ENCODE results near the gene GJD2.

Gene GJD2

GRCh38 chr15:34754674-34755418 is at the start of gene GJD2:
Gene GJD2 (minus strand): TSS chr15:34754998. CDS start chr15:34754488, 510 bp downstream.
- no peaks in the 10 kb centered on the region for H3K9me3 ChIP-seq
- H3K36me3 ChIP-seq (replicated peaks) = no peaks in the 10 kb centered on the region
- peak in 1 of 2 experiments; percentile 13 for DNase-seq (ENCODE audit: low spot score in 2 of 2)
- in situ Hi-C loops (cut with MboI; ENCODE audit: low sequenced_read_pairs) = no loop called here
- H3K4me1 ChIP-seq = no peaks in the 10 kb centered on the region
- H3K4me3 ChIP-seq = no peak within 1 kb of the TSS
- H3K27me3 ChIP-seq (ENCODE audit: low read depth) = peaks cover 54% of the 10 kb centered on the region

- in situ Hi-C loops (cut with MboI; ENCODE audit: low sequenced_read_pairs) = no loop called here
Observed at GRCh38 chr15:34804113-34804512, 49.3 kb upstream of the GJD2 start.

GRCh38 chr15:34802803-34803750 is 48.3 kb upstream of the GJD2 start:
- Histone ChIP-seq H3K27me3 (ENCODE audit: low read depth) (no peaks in the 10 kb centered on the region), H3K4me3 (no peak overlapping the region), H3K4me1 (peaks cover 7% of the 10 kb centered on the region), H3K36me3 (replicated peaks) (no peaks in the 10 kb centered on the region), H3K9me3 (no peaks in the 10 kb centered on the region)
- in situ Hi-C loops (cut with MboI; ENCODE audit: low sequenced_read_pairs) = no loop called here
- no peak for DNase-seq (ENCODE audit: low spot score in 2 of 2)

More at GRCh38 chr15:34804113-34804512, 49.3 kb upstream of the GJD2 start:
- no peak for DNase-seq (ENCODE audit: low spot score in 2 of 2)
- Histone ChIP-seq H3K9me3 (no peaks in the 10 kb centered on the region), H3K4me3 (no peak overlapping the region), H3K27me3 (ENCODE audit: low read depth) (no peaks in the 10 kb centered on the region), H3K36me3 (replicated peaks) (no peaks in the 10 kb centered on the region), H3K4me1 (peaks cover 7% of the 10 kb centered on the region)

DNA sequence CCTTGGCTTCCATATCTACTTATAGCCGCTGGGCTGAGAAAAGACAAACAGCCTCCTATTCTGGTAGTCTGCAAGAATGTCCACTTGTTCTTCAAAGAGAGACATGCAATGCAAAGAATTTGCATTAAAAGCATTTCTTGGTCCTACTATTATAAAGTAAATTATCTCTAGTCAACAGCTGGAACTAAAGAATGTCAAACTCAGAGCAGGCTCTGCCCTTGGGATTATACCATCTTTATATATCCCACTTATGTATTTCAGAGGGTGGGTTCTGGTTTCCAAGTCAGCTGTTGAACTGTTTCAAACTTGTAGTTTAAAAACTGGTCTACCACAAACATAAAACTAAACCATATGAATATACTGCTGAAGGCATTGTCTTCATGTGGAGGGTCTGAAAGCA is 47.6 kb upstream of the GJD2 start:
- no peak overlapping the region for H3K4me3 ChIP-seq
- peak in 1 of 2 experiments; percentile 7 for DNase-seq (ENCODE audit: low spot score in 2 of 2)
- in situ Hi-C loops (cut with MboI; ENCODE audit: low sequenced_read_pairs) = no loop called here
- H3K4me1 ChIP-seq = peaks cover 7% of the 10 kb centered on the region
- H3K36me3 ChIP-seq (replicated peaks) = no peaks in the 10 kb centered on the region
- H3K27me3 ChIP-seq (ENCODE audit: low read depth) = no peaks in the 10 kb centered on the region
- no peaks in the 10 kb centered on the region for H3K9me3 ChIP-seq

- H3K36me3 ChIP-seq (replicated peaks) = no peaks in the 10 kb centered on the region
- peak in 1 of 2 experiments; percentile 26 for DNase-seq (ENCODE audit: low spot score in 2 of 2)
- H3K27me3 ChIP-seq (ENCODE audit: low read depth) = no peaks in the 10 kb centered on the region
- H3K9me3 ChIP-seq = no peaks in the 10 kb centered on the region
- H3K4me1 ChIP-seq = peaks cover 7% of the 10 kb centered on the region
- H3K4me3 ChIP-seq = no peak overlapping the region
- in situ Hi-C loops (cut with MboI; ENCODE audit: low sequenced_read_pairs) = no loop called here
Observed at GRCh38 chr15:34799149-34800101, 44.6 kb upstream of the GJD2 start.

DNA sequence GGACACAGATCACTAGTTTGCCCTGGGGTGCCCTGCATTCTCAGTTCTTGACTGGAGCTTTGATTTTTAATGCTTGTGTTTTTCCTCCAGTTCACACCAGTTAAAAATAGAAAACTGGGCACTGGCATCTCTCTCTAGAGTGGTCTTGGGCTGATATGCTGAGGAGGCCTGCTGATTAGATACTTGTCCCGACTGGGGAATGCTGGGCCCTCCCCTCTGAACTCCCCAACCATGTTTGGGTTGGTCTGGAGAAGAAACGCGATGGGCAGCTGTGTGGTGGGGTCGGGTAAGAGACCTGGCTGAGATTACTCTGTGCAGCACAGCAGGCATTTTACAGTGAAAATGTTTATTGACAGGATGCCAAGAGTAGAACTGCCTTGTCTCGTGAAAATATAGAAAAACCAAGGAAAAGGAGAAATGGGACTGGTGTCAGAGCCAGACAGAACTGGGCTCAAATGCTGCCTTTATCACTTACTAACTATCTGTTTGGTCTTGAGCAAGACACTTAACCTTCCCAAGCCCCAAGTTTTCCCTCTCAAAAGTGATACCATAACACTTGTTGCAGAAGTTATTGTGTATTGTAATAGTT is 42.1 kb upstream of the GJD2 start:
- DNase-seq (ENCODE audit: low spot score in 2 of 2) = no peak
- in situ Hi-C loops (cut with MboI; ENCODE audit: low sequenced_read_pairs) = no loop called here
- Histone ChIP-seq H3K36me3 (replicated peaks) (no peaks in the 10 kb centered on the region), H3K4me3 (no peak overlapping the region), H3K4me1 (peaks cover under 1% of the 10 kb centered on the region), H3K9me3 (no peaks in the 10 kb centered on the region), H3K27me3 (ENCODE audit: low read depth) (no peaks in the 10 kb centered on the region)

DNA sequence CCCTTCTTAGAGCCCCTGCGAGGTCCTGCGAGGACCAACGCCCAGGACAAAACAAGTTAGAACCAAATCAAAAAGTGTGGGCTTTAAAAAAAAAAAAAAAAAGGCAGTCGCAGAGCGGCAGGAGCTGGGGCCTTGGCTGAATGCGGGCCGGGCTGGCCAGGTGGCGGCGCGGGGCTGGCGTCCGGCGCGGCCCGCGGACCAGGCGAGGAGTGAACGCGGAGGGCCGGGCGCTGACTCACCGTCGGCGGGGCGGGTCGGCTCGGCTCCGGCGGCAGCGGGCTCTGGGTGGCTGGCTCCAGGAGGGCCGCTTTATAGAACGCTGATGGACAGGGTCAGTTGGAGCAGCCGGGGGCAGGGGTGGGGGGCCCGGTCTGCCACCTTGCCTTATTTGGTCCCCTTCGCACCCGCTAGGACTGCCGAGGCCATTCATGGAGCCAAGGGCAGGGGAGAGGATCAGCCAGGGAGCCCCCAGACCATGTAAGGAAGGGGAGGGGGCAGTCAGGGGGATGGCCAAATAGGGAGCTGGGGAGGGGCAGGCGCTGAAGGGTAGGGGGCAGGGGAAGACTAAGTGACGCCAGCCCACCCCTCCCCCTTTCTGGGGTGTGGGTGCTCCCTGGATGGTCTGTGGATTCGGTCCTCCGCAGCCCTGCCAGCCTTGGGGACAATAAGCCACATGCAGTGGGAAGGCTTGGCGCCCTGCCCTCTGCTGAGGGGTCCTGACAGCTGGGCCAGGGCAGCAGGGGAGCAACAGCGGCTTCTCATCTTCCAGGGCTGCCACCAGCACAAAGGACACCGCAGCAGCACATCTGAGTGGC is 40.7 kb upstream of the GJD2 start, which contains the start of gene ACTC1:
ACTC1 (minus strand) TSS at position 283 of the 815 bp plus-strand sequence. CDS start 741 bp downstream, outside the sequence.
- Histone ChIP-seq H3K4me3 (no peak within 1 kb of the TSS), H3K27me3 (ENCODE audit: low read depth) (no peaks in the 10 kb centered on the region), H3K36me3 (replicated peaks) (no peaks in the 10 kb centered on the region), H3K9me3 (no peaks in the 10 kb centered on the region), H3K4me1 (no peaks in the 10 kb centered on the region)
- in situ Hi-C loops (cut with MboI; ENCODE audit: low sequenced_read_pairs) = no loop called here
- DNase-seq (ENCODE audit: low spot score in 2 of 2) = no peak

DNA sequence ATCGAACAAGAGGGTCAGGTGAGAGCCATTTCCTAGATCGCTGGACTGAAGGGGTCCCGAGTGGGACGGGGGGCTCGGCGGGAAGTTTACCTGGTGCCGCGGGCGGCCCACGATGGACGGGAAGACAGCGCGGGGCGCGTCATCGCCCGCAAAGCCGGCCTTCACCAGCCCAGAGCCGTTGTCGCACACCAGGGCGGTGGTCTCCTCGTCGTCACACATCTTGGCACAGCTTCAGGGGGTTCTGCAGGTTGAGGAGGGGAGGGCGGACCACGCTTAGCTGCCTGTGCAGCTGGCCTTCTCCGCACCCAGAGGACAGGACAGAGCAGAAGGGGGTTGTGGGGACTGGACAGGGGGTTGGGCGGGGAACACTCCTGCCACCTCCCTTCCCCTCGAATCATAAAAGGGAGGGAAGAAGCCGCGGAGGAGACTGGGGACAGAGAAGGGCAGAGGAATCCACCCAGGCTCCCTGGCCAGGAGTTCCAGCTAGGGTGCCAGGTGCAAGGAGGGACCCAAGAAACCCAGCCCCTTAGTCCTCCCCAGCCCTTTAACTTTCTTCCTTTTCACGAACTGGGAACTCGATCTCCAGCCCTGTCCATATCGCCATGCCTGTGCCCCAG is 39.9 kb upstream of the GJD2 start:
- DNase-seq (ENCODE audit: low spot score in 2 of 2) = no peak
- no peaks in the 10 kb centered on the region for H3K4me1 ChIP-seq
- no peak overlapping the region for H3K4me3 ChIP-seq
- in situ Hi-C loops (cut with MboI; ENCODE audit: low sequenced_read_pairs) = no loop called here
- H3K27me3 ChIP-seq (ENCODE audit: low read depth) = no peaks in the 10 kb centered on the region
- H3K9me3 ChIP-seq = no peaks in the 10 kb centered on the region
- no peaks in the 10 kb centered on the region for H3K36me3 ChIP-seq (replicated peaks)

DNA sequence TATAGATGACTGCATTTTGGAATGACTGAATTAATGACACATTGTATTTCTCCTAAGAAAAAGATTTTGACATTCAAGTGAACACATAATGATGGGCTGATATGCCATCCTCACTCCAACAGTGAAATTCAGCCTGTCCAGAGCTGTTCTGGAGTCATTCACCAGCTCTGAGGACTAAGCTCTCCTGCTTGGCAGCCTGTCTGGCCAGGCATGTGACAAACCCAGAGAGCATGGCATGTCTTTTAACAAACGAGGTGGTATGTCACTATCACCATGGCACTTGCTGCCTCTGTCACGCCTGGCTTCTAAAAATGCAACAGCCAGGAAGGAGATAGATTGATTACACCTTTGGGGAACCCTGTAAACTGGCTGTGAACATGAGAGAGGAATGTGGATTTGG is 39.1 kb upstream of the GJD2 start:
- Histone ChIP-seq H3K27me3 (ENCODE audit: low read depth) (no peaks in the 10 kb centered on the region), H3K4me1 (no peaks in the 10 kb centered on the region), H3K36me3 (replicated peaks) (no peaks in the 10 kb centered on the region), H3K9me3 (no peaks in the 10 kb centered on the region), H3K4me3 (no peak overlapping the region)
- in situ Hi-C loops (cut with MboI; ENCODE audit: low sequenced_read_pairs) = no loop called here
- DNase-seq (ENCODE audit: low spot score in 2 of 2) = no peak

GRCh38 chr15:34793071-34793470 is 38.3 kb upstream of the GJD2 start:
- Histone ChIP-seq H3K9me3 (no peaks in the 10 kb centered on the region), H3K4me3 (no peak overlapping the region), H3K36me3 (replicated peaks) (no peaks in the 10 kb centered on the region), H3K27me3 (ENCODE audit: low read depth) (no peaks in the 10 kb centered on the region), H3K4me1 (no peaks in the 10 kb centered on the region)
- DNase-seq (ENCODE audit: low spot score in 2 of 2) = no peak
- in situ Hi-C loops (cut with MboI; ENCODE audit: low sequenced_read_pairs) = no loop called here

DNA sequence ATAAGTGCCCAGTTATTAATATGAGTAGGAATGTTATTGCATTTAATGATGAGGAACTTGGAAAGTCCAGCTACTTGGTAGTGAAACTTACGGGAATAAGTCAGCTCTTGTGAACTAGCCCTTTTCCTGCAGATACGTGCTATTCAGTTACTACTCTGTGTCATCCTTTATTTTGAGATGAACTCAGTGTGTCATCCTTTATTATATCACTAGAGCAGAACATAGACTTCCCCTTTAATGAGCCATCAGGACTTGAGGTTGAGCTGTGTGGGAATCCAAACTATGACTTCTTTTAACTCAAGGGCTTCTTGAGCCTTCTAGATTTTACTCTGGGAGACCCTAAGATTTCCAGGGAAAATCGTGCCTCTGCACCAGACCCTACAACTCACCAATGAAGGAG is 36.9 kb upstream of the GJD2 start:
- H3K27me3 ChIP-seq (ENCODE audit: low read depth) = no peaks in the 10 kb centered on the region
- in situ Hi-C loops (cut with MboI; ENCODE audit: low sequenced_read_pairs) = no loop called here
- no peaks in the 10 kb centered on the region for H3K4me1 ChIP-seq
- H3K9me3 ChIP-seq = no peaks in the 10 kb centered on the region
- DNase-seq (ENCODE audit: low spot score in 2 of 2) = no peak
- H3K4me3 ChIP-seq = no peak overlapping the region
- H3K36me3 ChIP-seq (replicated peaks) = no peaks in the 10 kb centered on the region

DNA sequence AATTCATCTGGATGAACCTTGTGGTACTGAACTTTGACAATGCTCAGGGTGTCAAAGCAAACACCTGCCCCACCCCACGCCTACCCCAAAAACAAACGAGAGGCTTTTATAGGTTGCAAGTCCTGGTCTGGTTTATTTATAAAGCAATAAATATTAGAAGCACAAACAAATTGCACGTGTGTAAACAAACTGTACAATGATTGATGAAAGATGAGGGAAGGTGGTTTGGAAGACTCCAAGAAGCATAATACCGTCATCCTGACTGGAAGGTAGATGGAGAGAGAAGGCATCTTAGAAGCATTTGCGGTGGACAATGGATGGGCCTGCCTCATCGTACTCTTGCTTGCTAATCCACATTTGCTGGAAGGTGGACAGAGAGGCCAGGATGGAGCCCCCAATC is 35.3 kb upstream of the GJD2 start:
- no peaks in the 10 kb centered on the region for H3K4me1 ChIP-seq
- H3K27me3 ChIP-seq (ENCODE audit: low read depth) = no peaks in the 10 kb centered on the region
- no peak for DNase-seq (ENCODE audit: low spot score in 2 of 2)
- no peaks in the 10 kb centered on the region for H3K9me3 ChIP-seq
- no peaks in the 10 kb centered on the region for H3K36me3 ChIP-seq (replicated peaks)
- no peak overlapping the region for H3K4me3 ChIP-seq
- in situ Hi-C loops (cut with MboI; ENCODE audit: low sequenced_read_pairs) = no loop called here
